Mesenteric fat pad (tissue), 1 donor: ENCODE data around the gene RAI14. TPM values are rescaled to one million over a fixed set of nuclear protein-coding genes. Genes with fewer than 3 reads are reported as not detected.
"Not testable (repeated sequence)": the region's sequence is repeated elsewhere in the genome, so short reads cannot be mapped to it uniquely, and the experiment has no call there.

Experiments used
- DNase-seq: peaks from one replicate; pipeline ENCODE4 v3.0.0-alpha.2; 2020; ENCODE audit warnings: low spot score
- total RNA-seq: library from RNA; stranded (reverse); fragmentation: NEBNext Ultra II Directional; extraction: Animal tissue kit (Norgen Biotek cat#: 25700); gene quantifications from one replicate; pipeline ENCODE4 v1.2.1, GENCODE V29; 2021
- donor health status: DM: yes; HTN: yes; CAD: no.

Gene RAI14
- total RNA-seq, 1 donor from 2014 or later, result 33.7 TPM

GRCh38 chr5:34724741-34725140 is 68.6 kb downstream of the RAI14 start:
- no peak for DNase-seq

GRCh38 chr5:34727166-34727749 is 71.1 kb downstream of the RAI14 start:
- DNase-seq, result not testable (repeated sequence)

GRCh38 chr5:34728236-34728635 is 72.1 kb downstream of the RAI14 start:
- DNase-seq, result no peak

DNA sequence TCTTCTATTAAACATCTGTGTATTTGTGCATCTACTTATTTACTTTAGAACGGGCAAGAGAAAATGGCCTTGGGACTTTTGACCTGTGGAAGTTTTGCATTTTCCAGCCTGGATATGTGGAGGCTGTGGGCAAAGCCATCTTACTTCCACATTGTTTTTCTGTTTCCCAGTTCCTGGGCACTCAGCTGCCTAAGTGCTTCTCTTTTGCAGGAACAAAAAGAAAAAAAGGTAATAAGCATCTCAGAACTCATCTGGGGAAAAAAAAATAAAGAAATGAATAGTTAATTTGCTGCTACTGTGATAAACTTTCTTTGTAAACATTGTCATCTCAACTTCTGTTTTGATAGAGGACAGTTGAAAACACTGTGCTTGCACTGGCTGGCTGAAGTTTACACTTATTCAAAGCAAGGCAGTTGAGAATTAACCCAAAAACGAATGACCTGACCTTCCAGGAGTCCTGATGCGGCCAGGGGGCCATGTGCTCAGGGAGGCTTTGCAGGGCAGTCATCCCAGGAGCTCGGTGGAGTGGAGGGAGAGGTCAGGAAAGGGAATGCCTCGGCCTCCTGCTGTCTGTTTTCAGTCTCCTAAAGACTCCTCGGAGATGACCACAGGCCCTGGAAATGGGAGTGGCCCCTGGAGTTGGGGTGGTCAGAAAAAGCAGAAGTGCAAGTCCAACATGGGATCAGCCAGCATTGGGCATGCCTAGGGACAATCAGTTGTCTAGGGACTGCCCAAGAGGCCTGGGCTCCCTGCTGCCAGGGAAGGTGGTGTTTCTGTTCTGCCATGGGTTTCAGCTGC is 75.5 kb downstream of the RAI14 start:
- no peak for DNase-seq

- no peak for DNase-seq
These were observed 78.2 kb downstream of the RAI14 start for GRCh38 chr5:34734326-34734725.

GRCh38 chr5:34735491-34736426 is 79.6 kb downstream of the RAI14 start:
- no peak for DNase-seq

GRCh38 chr5:34736445-34737115 is 80.5 kb downstream of the RAI14 start:
- no peak for DNase-seq

GRCh38 chr5:34737731-34738130 is 81.6 kb downstream of the RAI14 start:
- no peak for DNase-seq

- no peak for DNase-seq
These were observed 82.3 kb downstream of the RAI14 start for GRCh38 chr5:34738381-34738780.

GRCh38 chr5:34740389-34740806 is 84.3 kb downstream of the RAI14 start:
- DNase-seq, result no peak

DNA sequence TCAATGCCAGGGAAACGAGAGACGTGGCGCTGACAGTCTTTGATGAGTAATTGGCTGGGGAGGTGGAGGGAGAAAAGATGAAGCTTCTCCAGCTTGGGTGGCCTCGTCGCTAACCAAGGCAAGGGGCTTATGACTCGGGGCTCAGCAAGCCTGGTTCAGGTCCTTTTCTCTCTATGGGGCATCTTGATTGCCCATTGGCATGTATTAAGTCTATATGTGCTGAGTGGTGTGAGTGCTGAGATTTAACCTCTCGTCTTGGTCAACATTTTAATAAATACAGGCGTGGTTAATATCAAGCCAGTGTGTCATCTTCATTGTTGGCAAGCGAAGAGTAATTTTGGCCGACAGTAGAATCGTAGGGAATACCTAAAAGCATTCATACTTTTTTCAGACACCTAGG is 85.9 kb downstream of the RAI14 start:
- no peak for DNase-seq

GRCh38 chr5:34743878-34744277 is 87.8 kb downstream of the RAI14 start:
- DNase-seq, result no peak

DNA sequence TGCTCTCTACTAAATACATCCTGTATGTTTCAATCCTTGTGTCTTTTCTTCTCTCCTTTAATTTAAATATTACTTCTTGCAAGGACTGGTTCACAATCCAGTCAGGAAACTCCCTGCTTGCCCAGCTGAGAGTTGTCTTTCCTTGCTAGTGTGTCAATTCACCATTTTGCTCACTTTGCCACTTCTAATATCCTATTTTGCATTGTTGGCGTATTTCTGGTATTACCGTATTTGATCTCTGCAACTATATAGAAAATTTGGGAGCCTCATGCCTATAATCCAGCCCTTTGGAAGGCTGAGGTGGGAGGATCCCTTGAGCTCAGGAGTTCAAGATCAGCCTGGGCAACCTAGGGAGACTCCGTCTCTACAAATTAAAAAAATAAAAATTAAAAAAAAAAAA is 92.3 kb downstream of the RAI14 start:
- no peak for DNase-seq

DNA sequence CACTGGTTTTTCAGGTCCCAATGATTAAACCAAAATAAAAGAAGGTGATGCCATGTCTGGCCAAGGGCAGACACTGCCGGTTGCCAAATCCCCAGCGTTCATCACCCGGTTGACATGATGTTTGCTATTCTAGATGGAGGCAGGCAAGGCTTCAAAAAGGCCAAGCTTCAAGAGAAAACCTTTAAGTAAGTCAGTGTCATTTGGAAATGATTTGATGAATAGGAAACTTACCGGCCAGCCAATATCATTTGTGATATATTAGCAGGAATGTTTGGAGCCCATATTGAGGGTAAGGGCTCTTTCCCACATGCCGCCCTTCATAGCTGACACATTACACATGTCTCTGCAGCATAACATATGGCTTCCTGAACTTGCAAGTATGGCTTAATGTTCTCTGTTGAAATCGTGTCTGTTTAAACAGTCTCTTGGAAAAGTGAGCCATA is 93.3 kb downstream of the RAI14 start:
- no peak for DNase-seq

- no peak for DNase-seq
These were observed 94.1 kb downstream of the RAI14 start for GRCh38 chr5:34750206-34750605.

- DNase-seq, result no peak
These were observed 95.9 kb downstream of the RAI14 start for GRCh38 chr5:34751807-34752736.

DNA sequence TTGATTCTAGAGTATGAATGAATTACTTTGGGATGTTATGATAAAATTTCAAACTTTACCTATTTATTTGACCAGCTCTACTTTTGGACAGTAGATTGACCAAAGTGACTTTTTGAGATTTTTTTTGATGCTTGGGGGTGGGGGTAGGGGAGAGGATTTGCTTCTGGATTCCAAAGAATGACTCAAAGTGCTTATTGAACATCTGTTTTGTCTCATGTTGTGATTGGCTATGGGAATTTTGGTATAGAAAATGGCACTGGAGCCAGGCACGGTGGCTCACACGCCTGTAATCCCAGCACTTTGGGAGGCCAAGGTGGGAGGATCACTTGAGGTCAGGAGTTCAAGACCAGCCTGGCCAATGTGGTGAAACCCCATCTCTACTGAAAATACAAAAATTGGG is 97.1 kb downstream of the RAI14 start:
- not testable (repeated sequence) for DNase-seq

DNA sequence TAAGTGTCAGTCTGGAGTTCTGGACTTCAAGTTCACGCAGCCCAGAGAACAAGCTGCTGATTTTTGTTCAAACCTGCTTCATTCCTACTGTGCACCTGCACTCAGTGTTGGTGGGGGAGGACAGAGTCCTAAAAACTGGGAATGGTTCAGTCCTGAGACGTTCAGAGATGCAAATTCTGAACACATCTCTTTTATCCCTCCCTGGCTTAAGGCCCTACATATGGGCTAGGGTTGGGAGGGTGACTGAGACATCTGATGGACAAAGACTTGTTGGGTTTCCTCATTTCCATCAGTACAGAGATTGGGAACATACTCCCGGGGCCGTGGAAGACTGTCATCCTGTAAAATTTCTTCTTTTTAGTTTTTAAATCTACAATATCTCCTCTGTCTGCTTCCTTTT is 99.8 kb downstream of the RAI14 start:
- no peak for DNase-seq

DNA sequence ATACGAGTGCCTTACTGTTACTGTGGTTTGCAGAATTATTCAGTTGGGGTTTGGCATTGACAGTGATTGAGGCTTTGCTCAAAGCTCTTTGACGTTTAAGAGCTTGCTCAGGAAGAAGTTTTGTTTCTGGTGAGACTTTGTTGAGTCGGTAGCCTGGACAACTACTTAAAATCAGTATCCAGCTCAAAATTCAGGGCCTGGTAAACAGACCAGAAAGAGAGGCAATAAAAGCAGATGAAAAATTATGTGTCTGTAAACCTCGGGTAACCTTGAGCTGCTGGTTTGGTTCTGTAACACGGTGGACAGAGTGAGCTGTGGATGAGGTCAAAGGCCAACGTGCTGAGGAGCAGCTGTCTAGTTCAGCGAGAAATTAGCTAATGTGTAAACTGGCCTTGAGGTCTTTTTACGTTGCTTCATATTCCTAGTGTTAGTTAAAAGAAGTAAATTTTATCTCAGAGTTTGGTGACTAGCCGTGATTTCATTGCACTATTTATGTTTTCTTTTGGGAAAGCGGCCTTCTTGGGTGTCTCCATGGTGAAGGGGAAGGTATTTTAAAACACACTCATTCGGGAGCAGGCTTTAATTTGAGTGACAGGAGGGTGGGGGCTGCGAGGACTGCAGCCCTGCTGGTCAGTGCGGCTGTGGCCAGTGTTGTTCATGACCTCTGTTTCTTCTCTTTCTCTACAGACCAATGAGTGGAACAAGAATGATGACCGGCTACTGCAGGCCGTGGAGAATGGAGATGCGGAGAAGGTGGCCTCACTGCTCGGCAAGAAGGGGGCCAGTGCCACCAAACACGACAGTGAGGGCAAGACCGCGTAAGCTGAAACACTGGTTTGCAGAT is 100.9 kb downstream of the RAI14 start:
- DNase-seq, result no peak
